ENCODE data around the gene DNAAF8.

GRCh38 chr16:4733211-4733742 lies 1.1 kb upstream of the DNAAF8 start:
- TF ChIP-seq CTCF (IDR thresholded peaks at IDR 0.05) (no peak), POLR2A (IDR thresholded peaks at IDR 0.05) (no peak)

Measured in adrenal gland (tissue), 5 donors.